GM12878 (cell line): ENCODE data around the gene INTS13. TPM values are rescaled to one million over a fixed set of nuclear protein-coding genes. Genes with fewer than 3 reads are reported as not detected.

Experiments used
- ATAC-seq: fragments of 200-7000 bp; cut with Tn5 transposase; 3 replicates; pipeline ENCODE4 v1.9.1; 2020; ENCODE audit warnings: mild to moderate bottlenecking, moderate library complexity
- Bru-seq: library from RNA; stranded (reverse); fragments of 400-500 nt; gene quantifications from one replicate; lab custom pipeline; 2021; lab: Mats Ljungman, UMichigan
- BruChase-seq, 2 experiments: library from RNA; stranded (reverse); fragments of 400-500 nt; gene quantifications; one replicate each; lab custom pipeline; 2021; lab: Mats Ljungman, UMichigan
- BruUV-seq: library from RNA; stranded (reverse); fragments of 400-500 nt; replicated peaks from 2 replicates; lab custom pipeline; 2021; lab: Mats Ljungman, UMichigan
- CTCF ChIA-PET: fragments of 300-600 bp; sonication (Branson Sonifier 250); formaldehyde crosslinking; extraction: SDS; loops from one replicate; lab custom pipeline; 2021; ENCODE audit warnings: inconsistent platforms; lab: Yijun Ruan, JAX
- POLR2A ChIA-PET: fragments of 350-600 bp; formaldehyde crosslinking; extraction: SDS; loops from one replicate; lab custom pipeline; 2021; ENCODE audit warnings: inconsistent platforms; lab: Charles Lee
- RAD21 ChIA-PET: fragments of 300-600 bp; sonication (Branson Sonifier 250); formaldehyde crosslinking; loops from one replicate; lab custom pipeline; 2023; ENCODE audit warnings: antibody characterized with exemption; ENCODE audit not compliant: unreplicated experiment; lab: Charles Lee
- SMC1A ChIA-PET: fragments of 300-600 bp; sonication (Branson Sonifier 250); formaldehyde crosslinking; loops from one replicate; lab custom pipeline; 2023; ENCODE audit not compliant: unreplicated experiment, uncharacterized antibody; lab: Charles Lee
- DNase-seq: peaks from one replicate; pipeline ENCODE4 v3.0.0-alpha.2; 2011; ENCODE audit warnings: low read depth, low spot score
- FAIRE-seq: peaks from 3 replicates; lab custom pipeline; 2011; peaks lifted over from hg19 to GRCh38; lab: Jason Lieb, UNC
- H2AFZ ChIP-seq: 2 replicates; pipeline ENCODE4 v1.6.0; 2011; ENCODE audit warnings: low read depth, low read length, control low read depth; ENCODE audit not compliant: control insufficient read depth
- H3K27ac ChIP-seq: 2 replicates; pipeline ENCODE4 v1.5.1; 2011; ENCODE audit warnings: control low read depth; ENCODE audit not compliant: control insufficient read depth, insufficient read depth
- H3K27me3 ChIP-seq, 2 experiments: replicated peaks in 1 of 2; 2 replicates each; pipeline versions ENCODE4 v1.6.0 to v1.6.1; 2011; ENCODE audit warnings: low read length in 1 of 2; ENCODE audit not compliant: control insufficient read depth in 2 of 2, insufficient read depth in 2 of 2
- H3K36me3 ChIP-seq, 2 experiments: 2 replicates each; pipeline ENCODE4 v1.5.1; 2011; ENCODE audit warnings: low read length in 1 of 2; ENCODE audit not compliant: control insufficient read depth in 2 of 2, insufficient read depth in 2 of 2
- H3K4me1 ChIP-seq: 2 replicates; pipeline ENCODE4 v1.6.1; 2011; ENCODE audit warnings: mild to moderate bottlenecking, low read length, moderate library complexity, mixed read lengths; ENCODE audit not compliant: control insufficient read depth, insufficient read depth
- H3K4me2 ChIP-seq: 2 replicates; pipeline ENCODE4 v1.6.0; 2011; ENCODE audit warnings: control low read depth; ENCODE audit not compliant: control insufficient read depth, insufficient read depth
- H3K4me3 ChIP-seq: fragments of 200-600 bp; sonication (generic); 2 replicates; pipeline ENCODE4 v1.5.1; 2016
- H3K79me2 ChIP-seq: 2 replicates; pipeline ENCODE4 v1.6.0; 2011; ENCODE audit warnings: low read length; ENCODE audit not compliant: control insufficient read depth, insufficient read depth
- H3K9ac ChIP-seq: 2 replicates; pipeline ENCODE4 v1.8.0; 2011; ENCODE audit warnings: low read length, control low read depth, mixed read lengths; ENCODE audit not compliant: control insufficient read depth, insufficient read depth
- H3K9me3 ChIP-seq: replicated peaks from 3 replicates; pipeline ENCODE4 v1.5.1; 2011; ENCODE audit warnings: mild to moderate bottlenecking, low read length; ENCODE audit not compliant: control insufficient read depth, insufficient read depth
- H4K20me1 ChIP-seq: 2 replicates; pipeline ENCODE4 v1.6.0; 2011; ENCODE audit not compliant: control insufficient read depth, insufficient read depth
- BMI1 ChIP-seq: fragments of 450-650 bp; IDR thresholded peaks from 2 replicates; pipeline ENCODE4 v1.6.1; 2016; ENCODE audit warnings: mild to moderate bottlenecking, moderate library complexity, borderline replicate concordance
- CEBPZ ChIP-seq: fragments of 150-350 bp; IDR thresholded peaks from 2 replicates; pipeline ENCODE4 v1.6.1; 2016; ENCODE audit warnings: low read depth, low read length
- HDGF ChIP-seq: fragments of 450-650 bp; IDR thresholded peaks from 2 replicates; pipeline ENCODE4 v1.6.1; 2016; ENCODE audit warnings: antibody characterized with exemption
- JUNB ChIP-seq: IDR thresholded peaks from 2 replicates; pipeline ENCODE4 v1.6.1; 2016; ENCODE audit warnings: antibody characterized with exemption, mild to moderate bottlenecking
- PKNOX1 ChIP-seq: fragments of 450-650 bp; IDR thresholded peaks from 2 replicates; pipeline ENCODE4 v1.6.1; 2016; ENCODE audit warnings: mild to moderate bottlenecking
- RAD51 ChIP-seq: fragments of 450-650 bp; IDR thresholded peaks from 2 replicates; pipeline ENCODE4 v1.6.1; 2016; ENCODE audit warnings: moderate library complexity, mild to moderate bottlenecking, inconsistent platforms
- SKIL ChIP-seq: fragments of 450-650 bp; IDR thresholded peaks from 2 replicates; pipeline ENCODE4 v1.6.1; 2017; ENCODE audit warnings: mild to moderate bottlenecking, low read depth, inconsistent platforms; ENCODE audit not compliant: poor library complexity, severe bottlenecking
- SMAD5 ChIP-seq: IDR thresholded peaks from 2 replicates; pipeline ENCODE4 v1.6.1; 2016; ENCODE audit warnings: antibody characterized with exemption, low read depth
- SMC3 ChIP-seq: IDR thresholded peaks from 2 replicates; pipeline ENCODE4 v1.6.1; 2011; ENCODE audit warnings: low read length, improper control_type of control experiment, borderline replicate concordance
- STAT3 ChIP-seq: IDR thresholded peaks from 2 replicates; pipeline ENCODE4 v1.6.1; 2011; ENCODE audit warnings: low read depth, low read length, improper control_type of control experiment
- WGBS: methylation state at CpG from one replicate; pipeline ENCODE4 v1.1.6; 2016; ENCODE audit warnings: low lambda C conversion rate; ENCODE audit not compliant: insufficient replicate concordance, insufficient coverage; ENCODE audit errors: missing lambda C conversion rate; 5-methylcytosine and 5-hydroxymethylcytosine counted together
- in situ Hi-C: fragments of 300-500 bp; cut with MboI; formaldehyde crosslinking; loops from 9 replicates; pipeline ENCODE4 v1.14.3; 2018; ENCODE audit warnings: mixed read lengths
- intact Hi-C: fragments of 100-400 bp; cut with micrococcal nuclease; formaldehyde crosslinking; loops from one replicate; pipeline ENCODE4 v1.14.2; 2022; ENCODE audit not compliant: unreplicated experiment
- long read RNA-seq, 2 experiments: library from polyadenylated mRNA; unstranded; transcript quantifications; one replicate each; pipeline ENCODE4 v2.0.0, GENCODE V29; 2019 to 2020
- polyA minus RNA-seq, 3 experiments: library from RNA; depleted of rRNA, polyadenylated mRNA; stranded (reverse); fragments of >200 nt; gene quantifications; 2 replicates each; pipeline ENCODE4 v1.2.3, GENCODE V29; 2011
- polyA plus RNA-seq, 11 experiments: library from polyadenylated mRNA; depleted of rRNA in 4 of 11; unstranded in 6 of 11; stranded (reverse) in 5 of 11; fragments of >200 nt; fragmentation: Nextera tagmentation in 4 of 11; fragmentation: Illumina TruSeq in 1 of 11; extraction: Ambion mirVana in 4 of 11; extraction: Trizol in 1 of 11; gene quantifications; 1 replicate in 1 of 11; 2 replicates in 10 of 11; pipeline versions ENCODE4 v1.2.1 to v1.2.3, GENCODE V29; 2011 to 2016; ENCODE audit warnings: inconsistent platforms in 2 of 11, missing spikeins in 2 of 11, low read depth in 1 of 11
- total RNA-seq, 4 experiments: library from RNA; depleted of rRNA in 3 of 4; stranded (reverse); fragments of >200 nt in 3 of 4; fragmentation: Illumina TruSeq in 1 of 4; extraction: Trizol in 1 of 4; gene quantifications; 2 replicates each; pipeline versions ENCODE4 v1.2.1 to v1.2.3, GENCODE V29; 2013 to 2021

INTS13 gene
- 52.1 and 75.6 TPM in 2 replicates for total RNA-seq (2013; cell fraction: nucleolus; rRNA removed)
- 38.8 and 53.1 TPM in 2 replicates for total RNA-seq (2014; rRNA removed)
- 65.1 and 72.0 TPM in 2 replicates for total RNA-seq (2014; rRNA removed; fragmentation: Illumina TruSeq; extraction: Trizol)
- total RNA-seq (2021), result 34.3 and 37.5 TPM in 2 replicates
- 18.2 TPM for polyA plus RNA-seq (2011; ENCODE audit: low read depth)
- polyA plus RNA-seq (2011; rRNA removed), result 65.3 and 126 TPM in 2 replicates
- polyA plus RNA-seq (2011; cell fraction: cytosol; rRNA removed), result 16.8 and 28.7 TPM in 2 replicates
- 26.3 and 31.2 TPM in 2 replicates for polyA plus RNA-seq (2011; cell fraction: nucleus; rRNA removed)
- 45.2 and 53.6 TPM in 2 replicates for polyA plus RNA-seq (2012)
- polyA plus RNA-seq (2014; fragmentation: Illumina TruSeq; extraction: Trizol), result 54.5 and 72.0 TPM in 2 replicates
- polyA plus RNA-seq (2014; fragmentation: Nextera tagmentation; extraction: Ambion mirVana), result 10 to 100 TPM; 43.4 to 65.4 TPM
- 33.4 and 35.3 TPM in 2 replicates for polyA plus RNA-seq (2014; rRNA removed)
- polyA plus RNA-seq (2016; fragmentation: Nextera tagmentation; extraction: Ambion mirVana), result 10 to 100 TPM; 70.6 to 71.7 TPM
- 47.7 and 77.4 TPM in 2 replicates for polyA minus RNA-seq (2011; rRNA and poly(A)+ RNA removed)
- polyA minus RNA-seq (2011; cell fraction: cytosol; rRNA and poly(A)+ RNA removed), result 36.5 and 48.5 TPM in 2 replicates
- 30.1 and 42.6 TPM in 2 replicates for polyA minus RNA-seq (2011; cell fraction: nucleus; rRNA and poly(A)+ RNA removed)
- Bru-seq, nascent RNA, result percentile 84 among the genes with signal in this experiment
- BruChase-seq, experiment 1, labeled RNA remaining after a 6-hour chase, result percentile 85 among the genes with signal in this experiment
- BruChase-seq, experiment 2, labeled RNA remaining after a 2-hour chase, result percentile 85 among the genes with signal in this experiment
- long read RNA-seq, experiment 1, transcript INTS13-201 (17 exons, 2,974 nt), result major isoform, 18 of 85 reads
- long read RNA-seq, experiment 1, partial matches to known transcripts, result 45 of 85 reads
- long read RNA-seq, experiment 1, other reads (novel, unspliced or antisense), result 22 of 85 reads
- long read RNA-seq, experiment 2, transcript INTS13-201 (17 exons, 2,974 nt), result major isoform, 131 of 420 reads
- long read RNA-seq, experiment 2, partial matches to known transcripts, result 229 of 420 reads
- long read RNA-seq, experiment 2, other reads (novel, unspliced or antisense), result 60 of 420 reads

GRCh38 chr12:26937863-26938700 is at the start of gene INTS13, which contains the start of gene FGFR1OP2:
INTS13 (minus strand) TSS chr12:26937981; CDS start chr12:26936803, 1,178 bp downstream.
FGFR1OP2 (plus strand) TSS chr12:26938470; CDS start chr12:26954159, 15,689 bp downstream.
- peak; percentile 95 for DNase-seq
- H2AFZ ChIP-seq, result peak within 1 kb of the TSS; percentile 81
- ChIA-PET SMC1A (interaction anchor here (1.0 to 2.0 kb wide), 3 partner anchors 33 to 73 kb away, joined by 3 to 13 read pairs (median 3); no protein-coding TSS in a partner anchor), RAD21 (interaction anchor here (1.2 to 1.8 kb wide), 3 partner anchors 34 to 73 kb away, joined by 3 to 8 read pairs (median 3); no protein-coding TSS in a partner anchor), POLR2A (interaction anchor here (0.5 to 1.2 kb wide), 2 partner anchors 50 to 75 kb away, joined by 3 read pairs; no protein-coding TSS in a partner anchor), CTCF (interaction anchor here (0.6 to 0.9 kb wide), 2 partner anchors 53 to 313 kb away, joined by 3 read pairs; no protein-coding TSS in a partner anchor)
- H3K4me3 ChIP-seq, result peak within 1 kb of the TSS; percentile 99
- intact Hi-C loops, result loop anchor here (2.0 to 10.0 kb wide), 3 partner anchors 77 to 307 kb away; partner anchors contain the start of genes STK38L and TM7SF3
- peak within 1 kb of the TSS; percentile 86 for H3K9ac ChIP-seq
- H3K4me1 ChIP-seq, result peaks cover 5% of the 10 kb centered on the region
- peaks cover 96% of the 10 kb centered on the region for H3K79me2 ChIP-seq
- H3K9me3 ChIP-seq, result no peaks in the 10 kb centered on the region
- peak; percentile 96 for FAIRE-seq
- peak within 1 kb of the TSS; percentile 94 for H3K27ac ChIP-seq
- BruUV-seq, result TSS peak; percentile 63
- no peaks in the 10 kb centered on the region for H3K27me3 ChIP-seq
- ATAC-seq, result peak; percentile 87
- in situ Hi-C loops, result no loop called here
- H4K20me1 ChIP-seq, result no peaks in the 10 kb centered on the region
- H3K36me3 ChIP-seq, result 0 out of 4 replicates have a peak, but pooled peaks cover 0 to 2% of the 10 kb centered on the region in 2 experiments
- WGBS, result under 1% methylated on average over 63 of the region's 69 CpGs
- H3K4me2 ChIP-seq, result peak within 1 kb of the TSS; percentile 89
- TF ChIP-seq SMAD5, result peak; percentile 92; the same call in 1 of the 2 replicates
- TF ChIP-seq SMC3, result 0 out of 2 replicates have a peak, but pooled peaks have one; percentile 2
- TF ChIP-seq CEBPZ, result no peak
- peak; percentile 48 for TF ChIP-seq PKNOX1
- no peak for TF ChIP-seq STAT3
- TF ChIP-seq HDGF, result peak; percentile 73; the same call in 1 of the 2 replicates
- TF ChIP-seq RAD51, result no peak
- no peak for TF ChIP-seq JUNB
- TF ChIP-seq SKIL, result no peak
- TF ChIP-seq BMI1, result no peak
